ENCODE data around the gene EIF5A.

Gene EIF5A

DNA sequence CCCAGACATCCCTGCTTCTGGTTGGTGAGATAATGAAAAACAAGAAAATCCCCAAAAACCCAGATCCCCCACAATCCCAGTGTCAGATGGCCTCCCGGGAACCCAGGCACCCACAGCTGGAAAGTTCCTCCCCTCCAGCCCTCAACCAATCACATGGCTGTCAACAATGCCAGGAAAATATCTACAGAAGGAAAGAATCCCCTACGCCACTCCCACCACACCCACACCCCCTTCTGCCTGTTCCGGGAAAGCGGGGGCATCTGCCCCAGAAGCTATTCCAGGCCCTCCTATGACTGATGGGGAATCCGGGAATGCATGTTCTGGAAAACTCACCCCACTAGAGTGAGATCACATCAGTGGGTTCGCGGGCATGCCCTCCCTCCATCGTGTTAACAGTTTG is 49.3 kb downstream of the EIF5A start:
- no peak overlapping the region for H3K27ac ChIP-seq (ENCODE audit: low read length)
- no peak for DNase-seq
- no peak overlapping the region for H3K9ac ChIP-seq (ENCODE audit: low read length)
- peaks cover 8% of the 10 kb centered on the region; the same call in 1 of the 2 replicates for H3K27me3 ChIP-seq (replicated peaks; ENCODE audit: insufficient read depth, low read length)
- no peaks in the 10 kb centered on the region for H3K79me2 ChIP-seq (ENCODE audit: low read length)
- H3K9me2 ChIP-seq (replicated peaks; ENCODE audit: insufficient read depth, low read length): no peaks in the 10 kb centered on the region
- no peak overlapping the region for H3K4me2 ChIP-seq (ENCODE audit: low read depth, low read length)
- no peak overlapping the region for H3K4me3 ChIP-seq (ENCODE audit: low read length)
- H3F3A ChIP-seq (ENCODE audit: insufficient read depth, low read length): no peaks in the 10 kb centered on the region
- no peaks in the 10 kb centered on the region for H3K36me3 ChIP-seq (replicated peaks; ENCODE audit: insufficient read depth, low read length)
- H4K20me1 ChIP-seq (ENCODE audit: insufficient read depth, low read length): no peaks in the 10 kb centered on the region
- H3K9me3 ChIP-seq (replicated peaks; ENCODE audit: insufficient read depth, low read length): no peaks in the 10 kb centered on the region
- H2AFZ ChIP-seq (ENCODE audit: low read length): no peak overlapping the region
- no peaks in the 10 kb centered on the region for H3K4me1 ChIP-seq (ENCODE audit: low read length)
- no peak for TF ChIP-seq EZH2phosphoT487 (IDR thresholded peaks at IDR 0.05; ENCODE audit: low read length)
- TF ChIP-seq, protein P1, sequence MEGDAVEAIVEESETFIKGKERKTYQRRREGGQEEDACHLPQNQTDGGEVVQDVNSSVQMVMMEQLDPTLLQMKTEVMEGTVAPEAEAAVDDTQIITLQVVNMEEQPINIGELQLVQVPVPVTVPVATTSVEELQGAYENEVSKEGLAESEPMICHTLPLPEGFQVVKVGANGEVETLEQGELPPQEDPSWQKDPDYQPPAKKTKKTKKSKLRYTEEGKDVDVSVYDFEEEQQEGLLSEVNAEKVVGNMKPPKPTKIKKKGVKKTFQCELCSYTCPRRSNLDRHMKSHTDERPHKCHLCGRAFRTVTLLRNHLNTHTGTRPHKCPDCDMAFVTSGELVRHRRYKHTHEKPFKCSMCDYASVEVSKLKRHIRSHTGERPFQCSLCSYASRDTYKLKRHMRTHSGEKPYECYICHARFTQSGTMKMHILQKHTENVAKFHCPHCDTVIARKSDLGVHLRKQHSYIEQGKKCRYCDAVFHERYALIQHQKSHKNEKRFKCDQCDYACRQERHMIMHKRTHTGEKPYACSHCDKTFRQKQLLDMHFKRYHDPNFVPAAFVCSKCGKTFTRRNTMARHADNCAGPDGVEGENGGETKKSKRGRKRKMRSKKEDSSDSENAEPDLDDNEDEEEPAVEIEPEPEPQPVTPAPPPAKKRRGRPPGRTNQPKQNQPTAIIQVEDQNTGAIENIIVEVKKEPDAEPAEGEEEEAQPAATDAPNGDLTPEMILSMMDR (IDR thresholded peaks at IDR 0.05; ENCODE audit: low read length): no peak
- no peak for TF ChIP-seq EZH2 (optimal IDR thresholded peaks at IDR 0.05; ENCODE audit: low read depth, low read length)

DNA sequence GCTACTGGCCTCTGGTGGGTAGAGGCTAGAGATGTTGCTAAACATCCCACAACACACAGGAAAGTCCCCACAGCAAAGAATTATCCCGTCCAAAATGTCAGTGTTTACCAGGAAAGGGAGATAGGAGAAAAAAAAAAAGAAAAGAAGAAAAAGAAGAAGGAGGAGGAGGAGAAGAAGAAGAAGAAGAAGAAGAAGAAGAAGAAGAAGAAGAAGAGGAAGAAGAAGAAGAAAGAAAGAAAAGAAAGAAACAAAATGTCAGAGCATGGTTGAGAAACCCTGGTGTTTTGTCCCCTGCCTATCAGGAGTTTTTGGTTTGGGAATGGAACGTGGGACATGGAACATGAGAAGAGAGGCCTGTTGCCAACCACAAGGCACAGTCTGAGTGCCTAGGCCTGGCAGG is 50.0 kb downstream of the EIF5A start:
- Histone ChIP-seq H3K9me3 (replicated peaks; ENCODE audit: insufficient read depth, low read length) (no peaks in the 10 kb centered on the region), H3K9me2 (replicated peaks; ENCODE audit: insufficient read depth, low read length) (no peaks in the 10 kb centered on the region), H3K79me2 (ENCODE audit: low read length) (no peaks in the 10 kb centered on the region), H3K36me3 (replicated peaks; ENCODE audit: insufficient read depth, low read length) (no peaks in the 10 kb centered on the region), H3K9ac (ENCODE audit: low read length) (no peak overlapping the region), H4K20me1 (ENCODE audit: insufficient read depth, low read length) (no peaks in the 10 kb centered on the region), H3K4me2 (ENCODE audit: low read depth, low read length) (no peak overlapping the region), H3K4me1 (ENCODE audit: low read length) (no peaks in the 10 kb centered on the region), H3K27ac (ENCODE audit: low read length) (no peak overlapping the region), H2AFZ (ENCODE audit: low read length) (no peak overlapping the region), H3K4me3 (ENCODE audit: low read length) (no peak overlapping the region), H3K27me3 (replicated peaks; ENCODE audit: insufficient read depth, low read length) (peaks cover 14% of the 10 kb centered on the region; the same call in 1 of the 2 replicates), H3F3A (ENCODE audit: insufficient read depth, low read length) (no peaks in the 10 kb centered on the region)
- no peak for DNase-seq
- TF ChIP-seq, protein P1 (IDR thresholded peaks at IDR 0.05; ENCODE audit: low read length): no peak
- TF ChIP-seq EZH2phosphoT487 (IDR thresholded peaks at IDR 0.05; ENCODE audit: low read length) (no peak), EZH2 (optimal IDR thresholded peaks at IDR 0.05; ENCODE audit: low read depth, low read length) (no peak)

DNA sequence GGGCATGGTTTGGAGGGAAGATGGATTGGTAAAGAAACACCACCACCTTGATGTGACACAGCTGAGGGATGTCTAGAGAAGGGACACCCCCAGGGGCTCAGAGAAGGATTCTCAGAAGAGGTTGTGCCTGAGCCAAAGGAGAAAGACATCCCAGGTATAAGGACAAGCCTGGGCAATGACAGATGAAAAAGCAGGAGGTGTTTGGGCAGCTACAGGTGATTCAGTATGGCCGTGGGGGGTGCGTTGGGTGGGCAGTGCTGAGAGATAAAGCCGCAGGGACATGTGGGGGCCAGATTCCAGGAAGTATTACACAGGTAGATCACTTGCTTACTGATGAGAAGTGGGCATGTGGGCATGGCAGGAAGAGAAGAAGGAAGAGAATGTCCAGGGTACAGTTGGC is 54.5 kb downstream of the EIF5A start:
- H3K9me2 ChIP-seq (replicated peaks; ENCODE audit: insufficient read depth, low read length): no peaks in the 10 kb centered on the region
- no peak overlapping the region for H3K4me3 ChIP-seq (ENCODE audit: low read length)
- no peaks in the 10 kb centered on the region for H3K79me2 ChIP-seq (ENCODE audit: low read length)
- H3K4me1 ChIP-seq (ENCODE audit: low read length): no peaks in the 10 kb centered on the region
- no peaks in the 10 kb centered on the region for H4K20me1 ChIP-seq (ENCODE audit: insufficient read depth, low read length)
- no peak overlapping the region for H3K4me2 ChIP-seq (ENCODE audit: low read depth, low read length)
- H3F3A ChIP-seq (ENCODE audit: insufficient read depth, low read length): no peaks in the 10 kb centered on the region
- H3K9me3 ChIP-seq (replicated peaks; ENCODE audit: insufficient read depth, low read length): no peaks in the 10 kb centered on the region
- H3K27me3 ChIP-seq (replicated peaks; ENCODE audit: insufficient read depth, low read length): peaks cover 16% of the 10 kb centered on the region; the same call in 1 of the 2 replicates
- no peak overlapping the region for H3K27ac ChIP-seq (ENCODE audit: low read length)
- H3K36me3 ChIP-seq (replicated peaks; ENCODE audit: insufficient read depth, low read length): no peaks in the 10 kb centered on the region
- H3K9ac ChIP-seq (ENCODE audit: low read length): no peak overlapping the region
- DNase-seq: no peak
- no peak overlapping the region for H2AFZ ChIP-seq (ENCODE audit: low read length)
- no peak for TF ChIP-seq EZH2phosphoT487 (IDR thresholded peaks at IDR 0.05; ENCODE audit: low read length)
- no peak for TF ChIP-seq EZH2 (optimal IDR thresholded peaks at IDR 0.05; ENCODE audit: low read depth, low read length)
- TF ChIP-seq, protein P1 (IDR thresholded peaks at IDR 0.05; ENCODE audit: low read length): no peak
